Activated CD8-positive, alpha-beta T cell treated with anti-CD3 and anti-CD28 coated beads for 36 hours (primary cell): ENCODE data around the gene NPY2R. TPM values are rescaled to one million over a fixed set of nuclear protein-coding genes. Genes with fewer than 3 reads are reported as not detected.

ENCODE experiments used
- ATAC-seq: fragments of 200-7000 bp; cut with Tn5 transposase; one replicate; pipeline ENCODE4 v1.10.0; 2021; ENCODE audit warnings: mild to moderate bottlenecking, moderate library complexity
- CTCF ChIA-PET: fragments of 350-600 bp; sonication (Branson Sonifier 250); formaldehyde crosslinking; loops from one replicate; lab custom pipeline; 2021; ENCODE audit warnings: antibody characterized with exemption; lab: Charles Lee
- POLR2A ChIA-PET: fragments of 350-600 bp; sonication (Branson Sonifier 250); formaldehyde crosslinking; loops from one replicate; lab custom pipeline; 2021; ENCODE audit warnings: antibody characterized with exemption; lab: Charles Lee
- DNase-seq: peaks from one replicate; pipeline ENCODE4 v3.0.0-alpha.2; 2020
- H3K27ac Mint-ChIP-seq: one replicate; pipeline ENCODE4 v1.8.0; 2021; ENCODE audit warnings: mild to moderate bottlenecking, mixed read lengths
- H3K27me3 Mint-ChIP-seq: one replicate; pipeline ENCODE4 v1.8.0; 2021; ENCODE audit warnings: mixed read lengths
- H3K36me3 Mint-ChIP-seq: one replicate; pipeline ENCODE4 v1.8.0; 2021; ENCODE audit warnings: low read depth, mixed read lengths
- H3K4me1 Mint-ChIP-seq: one replicate; pipeline ENCODE4 v1.8.0; 2021; ENCODE audit warnings: low read depth, mixed read lengths
- H3K4me3 Mint-ChIP-seq: one replicate; pipeline ENCODE4 v1.8.0; 2021; ENCODE audit warnings: mild to moderate bottlenecking, moderate library complexity, mixed read lengths
- H3K9me3 Mint-ChIP-seq: one replicate; pipeline ENCODE4 v1.8.0; 2021; ENCODE audit warnings: mixed read lengths
- intact Hi-C: fragments of 100-400 bp; cut with micrococcal nuclease; formaldehyde crosslinking; loops from one replicate; pipeline ENCODE4 v1.10.0; 2022
- total RNA-seq, 2 experiments: library from RNA; stranded (reverse); gene quantifications; one replicate each; pipeline ENCODE4 v1.2.3, GENCODE V29; 2021
- TF ChIP-seq, protein P1 (sequence below): fragments of 200-600 bp; IDR thresholded peaks from one replicate; pipeline ENCODE4 v1.8.0; 2022; ENCODE audit warnings: antibody characterized with exemption, mild to moderate bottlenecking

The NPY2R gene
- total RNA-seq, 2 experiments from 2014 or later = not detected

DNA sequence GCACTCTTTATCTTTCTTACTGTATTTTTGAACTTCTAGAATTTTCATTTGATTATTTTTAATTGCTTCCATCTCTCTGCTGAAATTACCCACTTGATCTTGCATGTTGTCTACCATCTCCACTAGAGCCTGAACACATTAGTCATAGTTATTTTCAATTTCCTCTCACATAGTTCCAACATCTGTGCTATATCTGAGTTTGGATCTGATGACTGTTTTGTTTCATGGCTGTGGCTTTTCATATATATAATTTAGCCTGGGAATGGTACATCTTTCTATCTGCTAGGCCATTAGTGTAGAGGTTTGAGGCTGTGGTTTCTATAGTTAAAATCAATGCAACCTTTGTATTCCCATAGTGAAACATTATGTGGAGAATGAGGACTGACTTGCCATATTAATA is 33.2 kb downstream of the NPY2R start:
- intact Hi-C loops = no loop called here

GRCh38 chr4:155245105-155245504 is 36.7 kb downstream of the NPY2R start:
- no peaks in the 10 kb centered on the region for H3K4me1 Mint-ChIP-seq
- H3K27me3 Mint-ChIP-seq = no peaks in the 10 kb centered on the region
- no peak overlapping the region for H3K4me3 Mint-ChIP-seq
- TF ChIP-seq, protein P1, sequence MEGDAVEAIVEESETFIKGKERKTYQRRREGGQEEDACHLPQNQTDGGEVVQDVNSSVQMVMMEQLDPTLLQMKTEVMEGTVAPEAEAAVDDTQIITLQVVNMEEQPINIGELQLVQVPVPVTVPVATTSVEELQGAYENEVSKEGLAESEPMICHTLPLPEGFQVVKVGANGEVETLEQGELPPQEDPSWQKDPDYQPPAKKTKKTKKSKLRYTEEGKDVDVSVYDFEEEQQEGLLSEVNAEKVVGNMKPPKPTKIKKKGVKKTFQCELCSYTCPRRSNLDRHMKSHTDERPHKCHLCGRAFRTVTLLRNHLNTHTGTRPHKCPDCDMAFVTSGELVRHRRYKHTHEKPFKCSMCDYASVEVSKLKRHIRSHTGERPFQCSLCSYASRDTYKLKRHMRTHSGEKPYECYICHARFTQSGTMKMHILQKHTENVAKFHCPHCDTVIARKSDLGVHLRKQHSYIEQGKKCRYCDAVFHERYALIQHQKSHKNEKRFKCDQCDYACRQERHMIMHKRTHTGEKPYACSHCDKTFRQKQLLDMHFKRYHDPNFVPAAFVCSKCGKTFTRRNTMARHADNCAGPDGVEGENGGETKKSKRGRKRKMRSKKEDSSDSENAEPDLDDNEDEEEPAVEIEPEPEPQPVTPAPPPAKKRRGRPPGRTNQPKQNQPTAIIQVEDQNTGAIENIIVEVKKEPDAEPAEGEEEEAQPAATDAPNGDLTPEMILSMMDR = no peak
- ATAC-seq (no peak), DNase-seq (no peak)
- no peak overlapping the region for H3K27ac Mint-ChIP-seq
- no peaks in the 10 kb centered on the region for H3K9me3 Mint-ChIP-seq
- ChIA-PET CTCF (no interaction called here), POLR2A (no interaction called here)
- intact Hi-C loops = no loop called here
- no peaks in the 10 kb centered on the region for H3K36me3 Mint-ChIP-seq

More for the DNA sequence above, 33.2 kb downstream of the NPY2R start:
- ATAC-seq (no peak), DNase-seq (no peak)
- ChIA-PET CTCF (no interaction called here), POLR2A (no interaction called here)
- Mint-ChIP-seq H3K4me3 (no peak overlapping the region), H3K36me3 (no peaks in the 10 kb centered on the region), H3K9me3 (no peaks in the 10 kb centered on the region), H3K27ac (no peak overlapping the region), H3K27me3 (peaks cover 2% of the 10 kb centered on the region), H3K4me1 (no peaks in the 10 kb centered on the region)
- TF ChIP-seq, protein P1 = no peak

GRCh38 chr4:155248002-155248896 is 39.8 kb downstream of the NPY2R start:
- intact Hi-C loops = no loop called here
- TF ChIP-seq, protein P1 = no peak
- Mint-ChIP-seq H3K9me3 (no peaks in the 10 kb centered on the region), H3K36me3 (no peaks in the 10 kb centered on the region), H3K27me3 (no peaks in the 10 kb centered on the region), H3K4me1 (no peaks in the 10 kb centered on the region), H3K4me3 (no peak overlapping the region), H3K27ac (no peak overlapping the region)
- POLR2A ChIA-PET = interaction anchor here (0.7 kb wide), 1 partner anchor 212 kb away, joined by 3 read pairs; no protein-coding TSS in a partner anchor
- ATAC-seq (no peak), DNase-seq (no peak)
- CTCF ChIA-PET = no interaction called here

DNA sequence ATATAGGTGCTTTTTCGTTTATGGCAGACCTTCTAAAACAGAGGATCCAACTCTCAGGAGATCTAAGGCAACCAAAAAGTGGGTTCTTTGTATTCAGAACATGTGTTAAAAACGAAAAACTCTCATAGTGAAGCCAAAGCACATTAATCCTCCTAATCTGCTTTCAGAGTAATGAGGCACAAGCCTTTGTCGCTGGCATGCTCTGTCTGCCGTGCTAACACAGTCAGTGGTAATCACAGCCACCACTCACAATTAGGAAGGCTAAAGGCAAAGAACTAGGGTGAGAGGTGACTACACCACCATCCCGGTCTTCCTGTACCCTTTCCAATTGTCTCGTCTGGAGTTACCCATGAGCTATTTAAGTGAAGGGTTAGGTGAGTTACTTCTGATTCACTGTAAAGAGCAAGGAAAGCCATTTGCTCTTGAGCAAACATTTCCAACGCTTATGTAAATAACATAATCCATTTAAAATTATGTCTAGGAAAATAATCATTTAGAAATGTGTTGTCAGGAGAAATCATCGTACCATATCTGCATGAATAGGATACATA is 40.7 kb downstream of the NPY2R start:
- H3K27me3 Mint-ChIP-seq = no peaks in the 10 kb centered on the region
- intact Hi-C loops = no loop called here
- H3K4me1 Mint-ChIP-seq = no peaks in the 10 kb centered on the region
- ChIA-PET POLR2A (no interaction called here), CTCF (no interaction called here)
- ATAC-seq (no peak), DNase-seq (no peak)
- TF ChIP-seq, protein P1 = no peak
- no peak overlapping the region for H3K4me3 Mint-ChIP-seq
- H3K27ac Mint-ChIP-seq = no peak overlapping the region
- H3K9me3 Mint-ChIP-seq = no peaks in the 10 kb centered on the region
- H3K36me3 Mint-ChIP-seq = no peaks in the 10 kb centered on the region

GRCh38 chr4:155252327-155252726 is 43.9 kb downstream of the NPY2R start:
- DNase-seq = no peak
- TF ChIP-seq, protein P1 = no peak
- Mint-ChIP-seq H3K27me3 (no peaks in the 10 kb centered on the region), H3K9me3 (no peaks in the 10 kb centered on the region), H3K36me3 (no peaks in the 10 kb centered on the region), H3K4me1 (no peaks in the 10 kb centered on the region), H3K4me3 (no peak overlapping the region), H3K27ac (no peak overlapping the region)
- ChIA-PET POLR2A (no interaction called here), CTCF (no interaction called here)
- intact Hi-C loops = no loop called here
- ATAC-seq = no peak
